Measurements from ENCODE around the gene PHF14. TPM values are rescaled to one million over a fixed set of nuclear protein-coding genes. Genes with fewer than 3 reads are reported as not detected.
"Not testable (repeated sequence)": the region's sequence is repeated elsewhere in the genome, so short reads cannot be mapped to it uniquely, and the experiment has no call there.

The PHF14 gene, protein sequence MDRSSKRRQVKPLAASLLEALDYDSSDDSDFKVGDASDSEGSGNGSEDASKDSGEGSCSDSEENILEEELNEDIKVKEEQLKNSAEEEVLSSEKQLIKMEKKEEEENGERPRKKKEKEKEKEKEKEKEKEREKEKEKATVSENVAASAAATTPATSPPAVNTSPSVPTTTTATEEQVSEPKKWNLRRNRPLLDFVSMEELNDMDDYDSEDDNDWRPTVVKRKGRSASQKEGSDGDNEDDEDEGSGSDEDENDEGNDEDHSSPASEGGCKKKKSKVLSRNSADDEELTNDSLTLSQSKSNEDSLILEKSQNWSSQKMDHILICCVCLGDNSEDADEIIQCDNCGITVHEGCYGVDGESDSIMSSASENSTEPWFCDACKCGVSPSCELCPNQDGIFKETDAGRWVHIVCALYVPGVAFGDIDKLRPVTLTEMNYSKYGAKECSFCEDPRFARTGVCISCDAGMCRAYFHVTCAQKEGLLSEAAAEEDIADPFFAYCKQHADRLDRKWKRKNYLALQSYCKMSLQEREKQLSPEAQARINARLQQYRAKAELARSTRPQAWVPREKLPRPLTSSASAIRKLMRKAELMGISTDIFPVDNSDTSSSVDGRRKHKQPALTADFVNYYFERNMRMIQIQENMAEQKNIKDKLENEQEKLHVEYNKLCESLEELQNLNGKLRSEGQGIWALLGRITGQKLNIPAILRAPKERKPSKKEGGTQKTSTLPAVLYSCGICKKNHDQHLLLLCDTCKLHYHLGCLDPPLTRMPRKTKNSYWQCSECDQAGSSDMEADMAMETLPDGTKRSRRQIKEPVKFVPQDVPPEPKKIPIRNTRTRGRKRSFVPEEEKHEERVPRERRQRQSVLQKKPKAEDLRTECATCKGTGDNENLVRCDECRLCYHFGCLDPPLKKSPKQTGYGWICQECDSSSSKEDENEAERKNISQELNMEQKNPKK
- total RNA-seq (10 to 100 TPM; 48.3 to 55.7 TPM), polyA plus RNA-seq (ENCODE audit: insufficient read depth, low read depth, low replicate concordance) (11.2 TPM)
- long read RNA-seq, donor 1, transcript PHF14-205 (2 exons, 695 nt) = major isoform, 5 of 29 reads
- long read RNA-seq, donor 1, transcript PHF14-204 (4 exons, 1,005 nt) = major isoform, 5 of 29 reads
- long read RNA-seq, donor 1, partial matches to known transcripts = 17 of 29 reads
- long read RNA-seq, donor 1, other reads (novel, unspliced or antisense) = 0 of 29 reads
- long read RNA-seq, donor 2, partial matches to known transcripts = 9 of 15 reads
- long read RNA-seq, donor 2, other reads (novel, unspliced or antisense) = 0 of 15 reads

GRCh38 chr7:10973061-10973941 is at the start of gene PHF14:
Gene PHF14, plus strand, starts transcription at chr7:10973872. Its CDS starts 452 bp downstream, at chr7:10974324.
- peak within 1 kb of the TSS; percentile 74 to 78 for H3K4me3 ChIP-seq
- WGBS, 2 donors = 7 to 13% methylated on average over 39 of the region's 39 CpGs
- no peaks in the 10 kb centered on the region for H3K27me3 ChIP-seq
- DNase-seq = peak; percentile 97
- H3K9me3 ChIP-seq = no peaks in the 10 kb centered on the region
- intact Hi-C loops (cut with DNase I; ENCODE audit: low total_unique reads) = no loop called here
- H3K27ac ChIP-seq = peak within 1 kb of the TSS; percentile 46 to 86
- TF ChIP-seq POLR2A (IDR thresholded peaks at IDR 0.05) = no peak
- no peak for TF ChIP-seq CTCF (IDR thresholded peaks at IDR 0.05)
- peaks cover 13% of the 10 kb centered on the region for H3K4me1 ChIP-seq
- H3K36me3 ChIP-seq (ENCODE audit: low read depth, missing control alignments) = no peaks in the 10 kb centered on the region

GRCh38 chr7:10924370-10924769 is 49.3 kb upstream of the PHF14 start:
- Histone ChIP-seq H3K27me3 (no peaks in the 10 kb centered on the region), H3K4me1 (no peaks in the 10 kb centered on the region), H3K4me3 (no peak overlapping the region), H3K9me3 (no peaks in the 10 kb centered on the region), H3K27ac (no peak overlapping the region), H3K36me3 (ENCODE audit: low read depth, missing control alignments) (no peaks in the 10 kb centered on the region)
- TF ChIP-seq POLR2A (IDR thresholded peaks at IDR 0.05) (no peak), CTCF (IDR thresholded peaks at IDR 0.05) (no peak)
- no peak for DNase-seq
- WGBS, 2 donors = 88 to 93% methylated on average over 2 of the region's 2 CpGs
- intact Hi-C loops (cut with DNase I; ENCODE audit: low total_unique reads) = no loop called here

- intact Hi-C loops (cut with DNase I; ENCODE audit: low total_unique reads); H3K36me3 ChIP-seq (ENCODE audit: low read depth, missing control alignments); DNase-seq; H3K4me3 ChIP-seq; H3K27me3 ChIP-seq; H3K27ac ChIP-seq; H3K9me3 ChIP-seq; H3K4me1 ChIP-seq: not testable (repeated sequence)
- 84 to 93% methylated on average over 3 of the region's 3 CpGs for WGBS, 2 donors
These were observed 45.5 kb upstream of the PHF14 start for GRCh38 chr7:10928203-10928602.

- Histone ChIP-seq H3K27ac (no peak overlapping the region), H3K27me3 (no peaks in the 10 kb centered on the region), H3K9me3 (no peaks in the 10 kb centered on the region), H3K36me3 (ENCODE audit: low read depth, missing control alignments) (no peaks in the 10 kb centered on the region), H3K4me3 (no peak overlapping the region), H3K4me1 (peaks cover 16% of the 10 kb centered on the region)
- DNase-seq = no peak
- TF ChIP-seq CTCF (IDR thresholded peaks at IDR 0.05) = no peak
- TF ChIP-seq POLR2A (IDR thresholded peaks at IDR 0.05) = no peak
- intact Hi-C loops (cut with DNase I; ENCODE audit: low total_unique reads) = no loop called here
- 84 to 90% methylated on average over 3 of the region's 3 CpGs for WGBS, 2 donors
These were observed 43.1 kb upstream of the PHF14 start for GRCh38 chr7:10930551-10930950.
